OCI-LY1 (cell line): ENCODE results near the gene AP2A2.

Source experiments
- H2AFZ ChIP-seq: fragments of 200-600 bp; sonication (generic), shearing (Covaris generic); 2 replicates; pipeline ENCODE4 v1.6.0; 2014; ENCODE audit warnings: antibody characterized with exemption, mild to moderate bottlenecking, low read length
- H3F3A ChIP-seq: fragments of 200-600 bp; sonication (generic), shearing (Covaris generic); 2 replicates; pipeline ENCODE4 v1.6.0; 2014; ENCODE audit warnings: mild to moderate bottlenecking, antibody characterized with exemption, low read length, moderate library complexity; ENCODE audit not compliant: insufficient read depth
- H3K27ac ChIP-seq: fragments of 200-600 bp; sonication (generic); 2 replicates; pipeline ENCODE4 v1.5.1; 2014; ENCODE audit warnings: low read length, mixed run types, mild to moderate bottlenecking, low read depth; ENCODE audit not compliant: poor library complexity, severe bottlenecking
- H3K27me3 ChIP-seq: fragments of 200-600 bp; sonication (generic); 2 replicates; pipeline ENCODE4 v1.6.0; 2014; ENCODE audit warnings: antibody characterized with exemption, mild to moderate bottlenecking, low read length, moderate library complexity; ENCODE audit not compliant: insufficient read depth
- H3K36me3 ChIP-seq: fragments of 200-600 bp; sonication (generic); 2 replicates; pipeline ENCODE4 v1.6.1; 2014; ENCODE audit warnings: mild to moderate bottlenecking, antibody characterized with exemption, low read length, moderate library complexity, mixed read lengths; ENCODE audit not compliant: insufficient read depth
- H3K4me1 ChIP-seq: fragments of 200-600 bp; sonication (generic); 2 replicates; pipeline ENCODE4 v1.5.1; 2014; ENCODE audit warnings: mild to moderate bottlenecking, low read length, moderate library complexity; ENCODE audit not compliant: insufficient read depth, severe bottlenecking
- H3K4me2 ChIP-seq: fragments of 200-600 bp; sonication (generic), shearing (Covaris generic); 2 replicates; pipeline ENCODE4 v1.6.1; 2014; ENCODE audit warnings: low read length
- H3K4me3 ChIP-seq: fragments of 200-600 bp; sonication (generic); 2 replicates; pipeline ENCODE4 v1.5.1; 2014; ENCODE audit warnings: low read length, low read depth, mild to moderate bottlenecking, mixed read lengths; ENCODE audit not compliant: poor library complexity, severe bottlenecking
- H3K79me2 ChIP-seq: fragments of 200-600 bp; shearing (Covaris generic); 2 replicates; pipeline ENCODE4 v1.6.1; 2016; ENCODE audit warnings: mixed run types, low read length, mixed read lengths; ENCODE audit not compliant: insufficient read depth
- H3K9ac ChIP-seq: fragments of 200-600 bp; sonication (generic), shearing (Covaris generic); 2 replicates; pipeline ENCODE4 v1.6.1; 2014; ENCODE audit warnings: mild to moderate bottlenecking, low read length, mixed read lengths
- H3K9me2 ChIP-seq: fragments of 200-600 bp; sonication (generic), shearing (Covaris generic); 2 replicates; pipeline ENCODE4 v1.6.1; 2014; ENCODE audit warnings: low read depth, mild to moderate bottlenecking, low read length, mixed read lengths
- H3K9me3 ChIP-seq: fragments of 200-600 bp; shearing (Covaris generic); 2 replicates; pipeline ENCODE4 v1.6.1; 2014; ENCODE audit warnings: low read length, mixed read lengths
- H4K20me1 ChIP-seq: fragments of 200-600 bp; sonication (generic), shearing (Covaris generic); 2 replicates; pipeline ENCODE4 v1.6.0; 2016; ENCODE audit warnings: mild to moderate bottlenecking, low read length; ENCODE audit not compliant: insufficient read depth
- CTCF ChIP-seq: fragments of 200-600 bp; sonication (generic), shearing (Covaris generic); IDR thresholded peaks from 2 replicates; pipeline ENCODE4 v1.5.1; 2017; ENCODE audit warnings: mild to moderate bottlenecking, antibody characterized with exemption, low read length, moderate library complexity, mixed read lengths
- EZH2 ChIP-seq: fragments of 200-600 bp; sonication (generic), shearing (Covaris generic); IDR thresholded peaks from 2 replicates; pipeline ENCODE4 v1.8.0; 2017; ENCODE audit warnings: borderline replicate concordance, mixed run types, mild to moderate bottlenecking, antibody characterized with exemption, low read length, moderate library complexity, mixed read lengths

Gene AP2A2

GRCh38 chr11:1041471-1041870 lies 115.8 kb downstream of the AP2A2 start:
- TF ChIP-seq EZH2 (no peak), CTCF (no peak)
- H3K27ac ChIP-seq, result no peak overlapping the region
- no peak overlapping the region for H3K4me3 ChIP-seq
- no peaks in the 10 kb centered on the region; the same call in 1 of the 2 replicates for H3K27me3 ChIP-seq
- no peaks in the 10 kb centered on the region; the same call in 1 of the 2 replicates for H3K36me3 ChIP-seq
- H2AFZ ChIP-seq, result no peak overlapping the region
- H3K9me3 ChIP-seq, result peaks cover 7% of the 10 kb centered on the region
- no peaks in the 10 kb centered on the region for H3K9me2 ChIP-seq
- H3K9ac ChIP-seq, result no peak overlapping the region
- H3K4me2 ChIP-seq, result no peak overlapping the region
- H4K20me1 ChIP-seq, result no peaks in the 10 kb centered on the region
- H3K79me2 ChIP-seq, result no peaks in the 10 kb centered on the region
- H3F3A ChIP-seq, result no peaks in the 10 kb centered on the region
- peaks cover 7% of the 10 kb centered on the region for H3K4me1 ChIP-seq

GRCh38 chr11:1041936-1042608 lies 116.4 kb downstream of the AP2A2 start:
- Histone ChIP-seq H3K36me3 (no peaks in the 10 kb centered on the region; the same call in 1 of the 2 replicates), H3K4me3 (no peak overlapping the region), H3K4me1 (peaks cover 7% of the 10 kb centered on the region), H3F3A (no peaks in the 10 kb centered on the region), H3K79me2 (no peaks in the 10 kb centered on the region), H3K27ac (no peak overlapping the region), H3K9me2 (no peaks in the 10 kb centered on the region), H2AFZ (no peak overlapping the region), H3K27me3 (no peaks in the 10 kb centered on the region; the same call in 1 of the 2 replicates), H3K9ac (no peak overlapping the region), H4K20me1 (no peaks in the 10 kb centered on the region), H3K9me3 (peaks cover 7% of the 10 kb centered on the region), H3K4me2 (no peak overlapping the region)
- TF ChIP-seq EZH2 (no peak), CTCF (no peak)

GRCh38 chr11:1042626-1043562 lies 117.2 kb downstream of the AP2A2 start:
- H4K20me1 ChIP-seq, result no peaks in the 10 kb centered on the region
- peaks cover 7% of the 10 kb centered on the region for H3K4me1 ChIP-seq
- H3K9me3 ChIP-seq, result peaks cover 7% of the 10 kb centered on the region
- H3K9me2 ChIP-seq, result no peaks in the 10 kb centered on the region
- H3K27me3 ChIP-seq, result no peaks in the 10 kb centered on the region; the same call in 1 of the 2 replicates
- no peak overlapping the region for H3K27ac ChIP-seq
- no peaks in the 10 kb centered on the region; the same call in 1 of the 2 replicates for H3K36me3 ChIP-seq
- H3K9ac ChIP-seq, result no peak overlapping the region
- TF ChIP-seq CTCF (no peak), EZH2 (no peak)
- H3F3A ChIP-seq, result no peaks in the 10 kb centered on the region
- H2AFZ ChIP-seq, result no peak overlapping the region
- no peaks in the 10 kb centered on the region for H3K79me2 ChIP-seq
- no peak overlapping the region for H3K4me2 ChIP-seq
- no peak overlapping the region for H3K4me3 ChIP-seq
